ENCODE measurements around the gene TBC1D5.
"Not testable (repeated sequence)": the region's sequence is repeated elsewhere in the genome, so short reads cannot be mapped to it uniquely, and the experiment has no call there.

The TBC1D5 gene

GRCh38 chr3:17707813-17708543 lies 34.5 kb downstream of the TBC1D5 start:
- DNase-seq, result peak; percentile 21

DNA sequence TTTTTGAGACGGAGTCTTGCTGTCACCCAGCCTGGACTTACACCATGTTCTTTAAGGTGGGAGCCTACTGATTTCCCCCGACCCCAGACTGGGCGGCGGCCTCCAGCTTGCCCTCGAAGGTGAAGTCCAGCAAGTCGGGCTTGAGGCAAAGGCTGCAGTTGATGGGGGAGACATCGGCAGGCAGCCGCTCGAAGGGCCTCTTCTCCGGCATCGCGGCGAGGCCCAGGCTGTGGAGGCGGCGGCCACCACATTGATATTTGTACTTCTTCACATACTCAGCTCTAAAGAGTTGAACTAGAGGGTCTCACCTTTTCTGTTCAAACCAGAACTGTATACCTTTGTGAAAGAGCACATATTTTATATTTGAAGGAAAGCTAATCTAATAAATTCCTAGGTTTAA lies 36.4 kb downstream of the TBC1D5 start:
- DNase-seq, result not testable (repeated sequence)

DNA sequence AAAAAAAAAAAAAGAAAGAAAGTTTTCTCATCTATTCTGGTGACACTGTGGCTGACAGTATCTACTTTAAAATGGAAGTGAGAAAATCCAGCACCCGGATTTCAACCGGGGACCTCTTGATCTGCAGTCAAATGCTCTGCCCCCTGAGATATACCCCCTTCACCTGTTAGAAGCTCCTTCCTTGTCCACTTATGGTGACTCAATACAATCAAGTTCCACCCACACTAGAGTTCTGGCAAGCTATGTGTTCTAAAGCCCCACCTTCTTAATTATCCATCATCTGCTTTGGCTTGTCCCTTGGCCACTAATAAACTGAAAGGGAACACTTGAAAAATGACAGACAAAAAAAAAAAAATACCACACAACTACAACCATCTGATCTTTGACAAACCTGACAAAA lies 42.6 kb downstream of the TBC1D5 start:
- DNase-seq, result not testable (repeated sequence)

GRCh38 chr3:17695665-17696064 lies 46.8 kb downstream of the TBC1D5 start:
- not testable (repeated sequence) for DNase-seq

- not testable (repeated sequence) for DNase-seq
Observed at GRCh38 chr3:17693670-17693999, 48.8 kb downstream of the TBC1D5 start.

DNA sequence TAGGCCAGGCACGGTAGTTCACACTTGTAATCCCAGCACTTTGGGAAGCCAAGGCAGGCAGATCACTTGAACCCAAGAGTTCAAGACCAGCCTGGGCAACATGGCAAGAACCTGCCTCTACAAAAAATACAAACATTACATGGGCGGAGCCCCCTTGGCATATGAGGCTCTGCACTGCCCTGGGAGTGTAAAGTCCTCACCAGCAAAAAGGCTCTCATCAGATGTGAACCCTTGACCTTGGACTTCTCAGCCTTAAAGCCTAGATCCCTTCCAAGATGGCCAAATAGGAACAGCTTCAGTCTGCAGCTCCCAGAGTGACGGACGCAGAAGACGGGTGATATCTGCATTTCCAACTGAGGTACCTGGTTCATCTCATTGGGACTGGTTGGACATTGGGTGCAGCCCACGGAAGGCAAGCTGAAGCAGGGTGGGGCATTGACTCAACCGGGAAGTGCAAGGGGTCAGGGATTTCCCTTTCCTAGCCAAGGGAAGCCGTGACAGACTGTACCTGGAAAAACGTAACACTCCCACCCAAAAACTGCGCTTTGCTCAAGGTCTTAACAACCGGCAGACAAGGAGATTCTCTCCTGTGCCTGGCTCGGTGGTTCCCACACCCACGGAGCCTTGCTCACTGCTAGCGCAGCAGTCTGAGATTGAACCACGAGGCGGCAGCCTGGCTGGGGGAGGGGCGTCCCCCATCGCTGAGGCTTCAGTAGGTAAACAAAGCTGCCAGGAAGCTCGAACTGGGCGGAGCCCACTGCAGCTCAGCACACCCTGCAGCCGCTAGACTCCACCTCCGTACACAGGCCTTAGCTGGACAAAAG lies 49.4 kb downstream of the TBC1D5 start:
- not testable (repeated sequence) for DNase-seq

DNA sequence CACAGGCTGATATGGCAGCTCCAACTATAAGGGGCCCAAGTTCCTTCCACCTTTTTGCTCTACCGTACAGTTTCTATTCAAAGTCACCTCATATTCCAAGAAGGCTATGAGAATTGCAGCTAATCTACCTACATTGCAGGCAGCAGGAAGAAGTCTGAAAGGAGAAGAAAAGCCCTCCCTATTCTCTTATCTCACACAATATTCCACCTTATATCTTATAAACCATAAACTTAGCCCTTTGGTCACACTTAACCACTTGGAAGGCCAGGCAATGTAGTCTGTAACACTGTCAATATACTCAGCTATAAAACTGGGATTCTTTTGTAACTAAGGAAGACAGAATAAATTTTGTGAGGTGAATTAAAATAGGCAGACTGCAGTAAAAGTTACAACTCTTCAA lies 54.9 kb downstream of the TBC1D5 start:
- DNase-seq, result no peak

DNA sequence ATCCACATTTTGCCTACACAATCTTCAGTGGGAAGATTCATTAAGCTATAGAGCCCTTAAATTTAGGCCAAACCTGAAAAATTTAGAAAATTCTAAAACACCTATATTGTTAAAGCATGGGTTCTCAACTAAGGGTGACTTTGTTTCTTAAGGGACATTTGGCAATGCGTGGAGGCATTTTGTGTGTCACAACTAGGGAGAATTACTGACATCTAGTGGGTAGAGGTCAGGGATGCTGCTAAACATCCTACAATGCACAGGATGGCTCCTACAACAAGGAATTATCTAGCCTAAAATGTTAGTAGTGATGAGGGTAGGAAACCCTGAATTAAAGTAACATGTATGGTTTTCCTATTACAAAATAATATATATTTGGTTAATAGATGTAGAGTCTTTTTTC lies 55.8 kb downstream of the TBC1D5 start:
- peak; percentile 14 for DNase-seq

DNA sequence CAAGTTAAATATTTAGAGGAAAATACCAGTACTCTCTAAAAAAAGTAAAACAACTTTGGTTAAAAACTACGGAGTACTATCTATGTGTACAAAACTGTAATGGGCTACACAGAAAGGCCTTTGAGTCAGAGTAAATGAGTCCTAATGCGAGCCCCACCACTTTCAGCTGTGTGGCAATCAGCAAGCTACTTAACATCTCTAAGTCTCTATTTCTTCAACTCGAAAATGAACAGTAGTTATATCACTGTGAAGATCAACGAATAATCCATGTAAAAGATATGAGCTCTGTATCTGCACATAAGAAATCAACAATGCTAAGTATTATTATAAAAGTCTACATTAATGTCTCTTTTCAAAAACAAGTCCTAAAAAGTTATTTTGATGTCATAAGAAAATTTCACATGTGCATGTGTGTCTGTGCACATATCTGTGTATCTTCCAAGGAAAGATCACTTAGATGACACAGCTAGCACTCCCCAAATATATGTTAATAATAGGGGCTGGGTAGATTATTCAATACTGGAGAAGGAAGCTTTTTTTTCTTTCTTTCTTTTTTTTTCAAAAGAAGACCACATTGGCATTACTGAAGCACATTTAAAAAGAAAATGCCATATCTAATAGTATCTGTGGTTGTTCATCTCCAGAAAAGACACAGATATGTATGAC lies 58.8 kb downstream of the TBC1D5 start:
- DNase-seq, result no peak

DNA sequence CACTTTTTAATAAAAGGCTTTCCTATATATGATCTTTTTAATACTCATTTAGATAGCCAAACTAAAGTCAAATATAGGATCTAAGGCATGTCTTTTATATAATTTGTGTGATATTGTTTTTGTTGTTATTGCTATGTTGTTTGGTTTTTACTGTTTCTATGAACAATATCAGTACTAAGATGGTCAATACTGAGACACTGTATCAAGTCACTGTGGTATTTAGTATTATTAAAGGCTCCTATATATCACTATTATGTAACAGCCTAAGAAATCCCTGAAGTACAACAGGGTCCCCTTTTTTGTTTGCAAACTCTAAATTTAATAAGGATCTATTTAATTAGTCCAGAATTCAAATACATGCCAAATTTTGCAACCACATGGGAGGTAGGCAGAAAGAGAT lies 61.9 kb downstream of the TBC1D5 start:
- DNase-seq, result no peak

GRCh38 chr3:17678116-17678741 lies 64.2 kb downstream of the TBC1D5 start:
- DNase-seq, result peak; percentile 63

DNA sequence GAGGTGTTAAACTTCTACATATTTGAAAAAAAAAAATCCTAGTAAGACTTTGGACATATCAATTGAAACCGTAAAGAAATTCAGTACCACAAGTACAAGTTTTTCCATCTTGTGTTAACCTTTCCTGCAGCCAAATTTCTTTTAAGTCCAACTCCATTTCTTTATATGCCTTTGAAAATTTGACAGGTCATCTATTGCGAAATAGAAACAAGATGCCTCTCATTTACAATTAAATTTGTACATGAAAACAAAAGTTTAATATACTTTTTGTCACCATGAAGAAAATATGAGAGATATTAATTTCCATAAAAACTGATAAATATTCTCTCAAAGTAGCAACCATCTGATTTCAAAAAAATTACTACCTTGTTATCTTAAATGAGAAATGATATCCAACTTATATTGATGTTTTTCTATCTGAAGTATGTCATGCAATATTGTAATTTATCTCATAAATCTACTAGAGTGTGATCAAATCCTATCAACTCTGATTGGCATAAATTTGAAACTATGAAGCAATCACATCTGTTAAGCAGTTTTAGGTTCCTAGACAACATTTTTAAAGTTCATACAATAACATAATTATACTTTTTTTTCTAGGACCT lies 68.2 kb downstream of the TBC1D5 start:
- no peak for DNase-seq

DNA sequence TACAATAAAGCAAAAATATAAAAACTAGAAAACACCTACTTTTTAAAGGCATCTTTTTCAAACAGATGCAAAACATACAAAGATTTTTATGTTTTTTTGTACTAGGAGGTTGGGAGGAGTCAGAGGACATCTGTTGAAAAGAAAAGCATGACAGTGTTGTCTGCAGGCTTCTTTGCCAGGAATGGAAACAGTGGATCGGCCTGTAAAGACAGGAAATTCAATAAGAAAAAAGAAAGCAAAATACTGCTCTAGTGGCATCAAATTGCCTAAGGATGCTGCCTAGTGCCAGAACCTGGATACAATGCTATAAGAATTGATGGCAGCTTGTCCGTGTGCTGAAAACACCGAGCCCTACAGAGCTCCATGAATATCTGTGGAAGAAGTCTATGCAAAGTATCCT lies 69.9 kb downstream of the TBC1D5 start:
- no peak for DNase-seq

DNA sequence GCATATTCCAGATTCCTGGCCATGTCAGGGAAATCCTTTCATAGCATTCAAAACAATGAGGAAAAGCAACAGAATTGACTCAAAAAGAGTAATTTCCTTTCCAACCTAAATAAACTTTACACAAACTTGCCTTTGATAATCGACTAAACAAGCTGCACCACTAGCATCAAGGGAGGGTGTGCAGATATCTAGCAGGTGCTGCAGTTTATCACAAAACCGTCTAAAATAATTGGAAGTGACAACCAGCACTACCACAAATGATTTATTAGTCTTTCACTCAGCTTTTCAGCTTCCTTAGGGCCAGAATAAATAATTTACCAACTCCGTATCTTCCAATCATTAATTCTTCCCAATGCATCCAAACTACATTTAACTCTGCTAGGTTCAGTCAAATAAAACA lies 71.7 kb downstream of the TBC1D5 start:
- no peak for DNase-seq

- DNase-seq, result no peak
Observed at GRCh38 chr3:17664923-17665322, 77.5 kb downstream of the TBC1D5 start.

DNA sequence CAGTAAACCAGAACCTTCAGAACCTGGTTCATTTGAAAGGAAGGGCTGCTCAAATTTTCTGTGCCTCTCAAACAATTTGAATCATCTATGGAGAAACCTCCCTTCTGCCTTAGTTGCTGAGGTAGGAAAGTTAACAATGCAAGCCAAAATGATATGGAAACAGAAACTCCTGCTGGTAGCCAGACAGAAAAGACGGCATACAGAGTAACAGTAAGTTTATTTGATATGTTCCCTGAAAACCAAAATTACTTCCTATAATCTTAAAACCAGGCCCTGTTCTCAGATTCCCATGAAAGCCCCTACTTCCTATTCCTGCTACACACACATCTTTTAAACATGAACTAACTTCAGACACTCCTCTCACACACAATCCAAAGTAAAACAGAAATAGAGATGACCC lies 86.2 kb downstream of the TBC1D5 start:
- DNase-seq, result no peak

- DNase-seq, result no peak
Observed at GRCh38 chr3:17655743-17656142, 86.7 kb downstream of the TBC1D5 start.

DNA sequence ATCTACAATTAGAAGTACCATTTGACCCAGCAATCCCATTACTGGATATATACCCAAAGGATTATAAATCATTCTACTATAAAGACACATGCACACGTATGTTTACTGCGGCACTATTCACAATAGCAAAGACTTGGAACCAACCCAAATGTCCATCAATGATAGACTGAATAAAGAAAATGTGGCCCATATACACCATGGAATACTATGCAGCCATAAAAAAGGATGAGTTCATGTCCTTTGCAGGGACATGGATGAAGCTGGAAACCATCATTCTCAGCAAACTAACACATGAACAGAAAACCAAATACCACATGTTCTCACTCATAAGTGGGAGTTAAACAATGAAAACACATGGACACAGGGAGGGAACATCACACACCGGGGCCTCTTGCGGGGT lies 92.7 kb downstream of the TBC1D5 start:
- DNase-seq, result not testable (repeated sequence)

DNA sequence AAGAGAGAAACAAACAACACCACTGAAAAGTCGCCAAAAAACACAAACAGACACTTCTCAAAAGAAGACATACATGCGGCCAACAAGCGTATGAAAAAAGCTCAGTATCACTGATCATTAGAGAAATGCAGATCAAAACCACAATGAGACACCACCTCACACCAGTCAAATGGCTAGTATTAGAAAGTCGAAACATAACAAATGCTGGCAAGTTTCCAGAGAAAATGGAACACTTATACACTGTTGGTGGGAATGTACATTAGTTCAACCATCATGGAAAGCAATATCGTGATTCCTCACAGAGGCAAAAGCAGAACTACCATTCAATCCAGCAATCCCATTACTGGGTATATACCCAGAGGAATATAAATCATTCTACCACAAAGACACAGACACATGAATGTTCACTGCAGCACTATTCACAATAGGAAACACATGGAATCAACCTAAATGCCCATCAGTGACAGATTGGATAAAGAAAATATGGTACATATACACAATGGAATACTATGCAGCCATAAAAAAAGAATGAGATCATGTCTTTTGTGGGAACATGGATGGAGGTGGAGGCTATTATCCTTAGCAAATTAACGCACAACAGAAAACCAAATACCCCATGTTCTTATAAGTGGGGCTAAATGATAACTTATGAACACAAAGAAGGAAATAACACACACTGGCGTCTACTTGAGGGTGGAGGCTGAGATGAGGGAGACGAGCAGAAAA lies 93.6 kb downstream of the TBC1D5 start:
- DNase-seq, result not testable (repeated sequence)

DNA sequence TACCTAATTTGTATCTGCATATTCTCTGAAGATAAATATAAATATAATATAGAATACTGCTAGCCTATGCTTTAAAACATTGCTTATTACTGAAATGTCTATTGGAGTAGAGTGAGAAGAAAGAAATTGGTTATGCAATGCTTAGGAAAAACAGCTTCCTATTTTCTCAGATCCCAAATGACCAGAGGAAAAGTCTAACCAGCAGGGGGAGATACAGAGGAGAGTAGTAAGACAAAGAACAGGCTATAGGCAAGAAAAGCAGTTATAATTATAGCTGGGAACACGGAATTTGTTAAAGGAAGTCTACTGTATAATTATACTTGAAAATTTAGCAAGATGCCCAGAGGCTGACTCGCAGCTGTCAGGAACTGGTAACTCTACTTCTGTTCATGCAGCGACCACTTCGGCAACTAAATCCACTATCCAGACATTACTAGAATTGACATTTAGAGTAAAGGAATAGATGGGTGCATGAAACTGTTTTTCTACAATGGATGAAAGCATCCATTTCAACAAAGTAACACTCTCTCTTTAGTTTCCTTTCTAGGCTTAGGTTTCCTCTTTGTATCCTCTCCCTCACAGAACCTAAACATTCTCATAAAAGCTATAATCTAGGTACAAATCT lies 97.2 kb downstream of the TBC1D5 start:
- peak; percentile 75 for DNase-seq

- peak; percentile 90 for DNase-seq
Observed at GRCh38 chr3:17643691-17644090, 98.7 kb downstream of the TBC1D5 start.

- no peak for DNase-seq
Observed at GRCh38 chr3:17642474-17642873, 100.0 kb downstream of the TBC1D5 start.
